Islet of Langerhans (tissue), 1 donor: Measurements from ENCODE around the gene C16orf54.
"Not testable (repeated sequence)": the region's sequence is repeated elsewhere in the genome, so short reads cannot be mapped to it uniquely, and the experiment has no call there.

Source experiments
- FAIRE-seq: peaks from one replicate; lab custom pipeline; 2011; peaks lifted over from hg19 to GRCh38; lab: Jason Lieb, UNC

Gene C16orf54

GRCh38 chr16:29745853-29746345 lies at the start of gene C16orf54:
Gene C16orf54, minus strand, starts transcription at chr16:29745990. Its CDS starts 1,039 bp downstream, at chr16:29744951.
- FAIRE-seq = no peak

GRCh38 chr16:29794231-29794710 lies 48.5 kb upstream of the C16orf54 start:
- no peak for FAIRE-seq

GRCh38 chr16:29793153-29793552 lies 47.4 kb upstream of the C16orf54 start:
- not testable (repeated sequence) for FAIRE-seq

GRCh38 chr16:29791845-29792807 lies 46.3 kb upstream of the C16orf54 start:
- FAIRE-seq = no peak

- no peak for FAIRE-seq
Measured at GRCh38 chr16:29790949-29791844, 45.4 kb upstream of the C16orf54 start.

GRCh38 chr16:29790183-29790948 lies 44.6 kb upstream of the C16orf54 start, which contains the start of gene KIF22:
Gene KIF22, plus strand, starts transcription at chr16:29790751. Its CDS starts 9 bp downstream, at chr16:29790760.
- FAIRE-seq = no peak

- no peak for FAIRE-seq
Measured at GRCh38 chr16:29789775-29790182, 44.0 kb upstream of the C16orf54 start.

- FAIRE-seq = not testable (repeated sequence)
Measured at GRCh38 chr16:29787155-29787554, 41.4 kb upstream of the C16orf54 start.

GRCh38 chr16:29784901-29785500 lies 39.2 kb upstream of the C16orf54 start:
- FAIRE-seq = no peak

- no peak for FAIRE-seq
Measured at GRCh38 chr16:29784157-29784556, 38.4 kb upstream of the C16orf54 start.

GRCh38 chr16:29783094-29783953 lies 37.5 kb upstream of the C16orf54 start:
- not testable (repeated sequence) for FAIRE-seq

- no peak for FAIRE-seq
Measured at GRCh38 chr16:29779474-29779873, 33.7 kb upstream of the C16orf54 start.

GRCh38 chr16:29777576-29778350 lies 32.0 kb upstream of the C16orf54 start, which contains the start of gene ZG16:
Gene ZG16, plus strand, starts transcription at chr16:29778256. Its CDS starts 1,011 bp downstream, at chr16:29779267.
- FAIRE-seq = no peak

GRCh38 chr16:29775742-29776408 lies 30.1 kb upstream of the C16orf54 start:
- FAIRE-seq = no peak

- no peak for FAIRE-seq
Measured at GRCh38 chr16:29774730-29775129, 28.9 kb upstream of the C16orf54 start.

- FAIRE-seq = not testable (repeated sequence)
Measured at GRCh38 chr16:29772330-29772729, 26.5 kb upstream of the C16orf54 start.

GRCh38 chr16:29770250-29770929 lies 24.6 kb upstream of the C16orf54 start:
- no peak for FAIRE-seq

- FAIRE-seq = no peak
Measured at GRCh38 chr16:29769507-29769906, 23.7 kb upstream of the C16orf54 start.
